Measurements from ENCODE around the gene MPND.

MPND gene

GRCh38 chr19:4409123-4409933, 66.0 kb downstream of the MPND start:
- DNase-seq: no peak
